Subcutaneous adipose tissue (tissue), 4 donors: ENCODE measurements around the gene CCDC30. TPM values are rescaled to one million over a fixed set of nuclear protein-coding genes. Genes with fewer than 3 reads are reported as not detected.

ENCODE experiments used
- CTCF ChIP-seq: fragments of 450-650 bp; IDR thresholded peaks from one replicate; pipeline ENCODE4 v1.5.1; 2016; ENCODE audit warnings: low read depth, mild to moderate bottlenecking, control low read depth, antibody characterized with exemption, moderate library complexity
- total RNA-seq, 4 donors: library from RNA; depleted of rRNA; stranded (reverse); fragments of >200 nt; gene quantifications; one replicate each; pipeline ENCODE4 v1.1.0, GENCODE V29; 2016

Gene CCDC30
- total RNA-seq, 4 donors from 2014 or later: 1.9 to 3.9 (median 2.3) TPM

GRCh38 chr1:42450061-42450460 is 13.0 kb upstream of the CCDC30 start:
- no peak for TF ChIP-seq CTCF

- no peak for TF ChIP-seq CTCF
These were observed 9.7 kb upstream of the CCDC30 start for GRCh38 chr1:42453386-42453785.

- TF ChIP-seq CTCF: no peak
These were observed 8.7 kb upstream of the CCDC30 start for GRCh38 chr1:42454403-42454802.

DNA sequence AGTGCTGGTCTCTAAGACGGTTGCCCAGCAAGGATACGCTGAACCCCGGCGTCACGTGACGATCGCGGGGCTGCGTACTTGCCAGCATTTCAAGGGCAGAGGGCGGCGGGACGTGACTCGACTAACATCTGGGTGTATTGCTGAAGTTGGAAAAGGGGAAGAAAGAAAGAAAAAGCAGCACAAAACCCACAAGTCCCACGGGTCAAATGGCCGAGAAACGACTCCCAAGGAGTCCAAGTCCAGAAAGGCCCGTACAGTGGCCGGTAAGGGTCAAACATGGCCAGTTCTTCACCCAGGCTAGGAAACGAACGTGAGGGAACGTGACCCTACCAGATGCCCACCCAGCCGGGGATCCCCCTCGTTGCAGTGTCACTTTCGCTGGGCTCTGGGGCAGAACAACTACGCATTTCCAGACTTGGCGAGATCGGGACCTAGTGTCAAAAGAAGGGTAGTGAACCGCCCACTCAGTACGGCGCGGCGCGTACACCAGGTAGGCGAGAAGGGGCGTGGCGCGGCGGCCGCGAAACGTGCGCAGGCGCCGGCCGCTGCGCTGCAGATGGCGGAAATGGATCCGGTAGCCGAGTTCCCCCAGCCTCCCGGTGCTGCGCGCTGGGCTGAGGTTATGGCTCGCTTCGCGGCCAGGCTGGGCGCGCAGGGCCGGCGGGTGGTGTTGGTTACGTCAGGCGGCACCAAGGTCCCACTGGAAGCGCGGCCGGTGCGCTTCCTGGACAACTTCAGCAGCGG is 6.9 kb upstream of the CCDC30 start, which contains the start of the genes PPCS and ZMYND12:
Gene PPCS, plus strand, starts transcription at position 534 of the 744 bp plus-strand sequence. Its CDS starts 23 bp downstream, at position 557.
Gene ZMYND12, minus strand, starts transcription at position 13 of the 744 bp plus-strand sequence. CDS start 25 bp downstream, outside the sequence.
- TF ChIP-seq CTCF: no peak

- TF ChIP-seq CTCF: no peak
These were observed 6.4 kb upstream of the CCDC30 start for GRCh38 chr1:42456754-42457089.

- no peak for TF ChIP-seq CTCF
These were observed 1.9 kb upstream of the CCDC30 start for GRCh38 chr1:42461196-42461595.

DNA sequence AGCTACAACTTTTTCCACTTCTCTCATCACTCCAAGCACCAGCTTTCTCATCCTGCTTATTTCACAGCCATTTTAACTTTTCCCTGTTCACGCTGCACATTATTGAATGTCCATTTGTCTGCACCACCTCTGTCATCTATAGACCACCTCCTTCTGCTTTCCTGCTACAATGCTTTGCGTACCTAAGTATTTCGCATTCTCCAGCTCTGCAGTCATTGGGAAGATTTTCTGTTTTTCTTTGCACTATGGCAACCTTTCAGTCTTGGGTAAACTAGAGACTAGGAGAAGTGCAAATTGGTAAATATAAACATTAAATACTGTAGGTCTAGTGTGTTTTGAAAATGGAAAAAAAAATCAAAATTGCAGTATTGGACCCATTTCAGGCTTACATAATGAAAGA is 835 bp downstream of the CCDC30 start:
- no peak for TF ChIP-seq CTCF
